HG02973 (cell line): ENCODE data around the gene SEC62.
A peak's percentile ranks its signal among the peaks of the same experiment; 100 is the strongest.

Experiments
- ATAC-seq: cut with Tn5 transposase; IDR thresholded peaks from one replicate; pipeline ENCODE4 v1.9.1; 2021; ENCODE audit warnings: moderate library complexity; ENCODE audit not compliant: unreplicated experiment

SEC62 gene, protein sequence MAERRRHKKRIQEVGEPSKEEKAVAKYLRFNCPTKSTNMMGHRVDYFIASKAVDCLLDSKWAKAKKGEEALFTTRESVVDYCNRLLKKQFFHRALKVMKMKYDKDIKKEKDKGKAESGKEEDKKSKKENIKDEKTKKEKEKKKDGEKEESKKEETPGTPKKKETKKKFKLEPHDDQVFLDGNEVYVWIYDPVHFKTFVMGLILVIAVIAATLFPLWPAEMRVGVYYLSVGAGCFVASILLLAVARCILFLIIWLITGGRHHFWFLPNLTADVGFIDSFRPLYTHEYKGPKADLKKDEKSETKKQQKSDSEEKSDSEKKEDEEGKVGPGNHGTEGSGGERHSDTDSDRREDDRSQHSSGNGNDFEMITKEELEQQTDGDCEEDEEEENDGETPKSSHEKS

DNA sequence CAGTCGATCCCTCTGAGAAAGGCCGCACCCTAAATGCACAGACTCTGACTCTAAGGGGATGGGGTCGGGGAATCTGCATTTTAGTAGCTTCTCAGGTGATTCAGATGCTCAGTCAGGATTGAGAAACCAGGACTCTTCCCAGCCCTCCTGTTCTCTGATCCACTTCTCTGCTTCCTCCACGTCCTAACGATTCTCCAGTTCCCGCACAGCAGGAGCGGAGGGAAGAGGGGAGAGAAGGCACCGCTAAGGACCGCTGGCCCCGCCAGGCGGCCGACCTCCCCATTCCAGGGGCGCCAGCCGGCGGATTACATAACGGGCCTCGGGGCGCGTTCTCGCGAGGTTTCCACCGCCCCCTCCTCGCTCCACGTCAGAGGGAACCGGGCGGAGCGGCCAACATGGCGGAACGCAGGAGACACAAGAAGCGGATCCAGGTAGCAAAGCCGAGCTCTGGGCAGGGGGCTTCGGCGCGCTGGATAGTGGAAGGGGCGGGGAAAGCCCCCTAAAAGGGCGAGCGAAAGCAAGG is at the start of gene SEC62:
SEC62 (plus strand) TSS at position 380 of the 523 bp plus-strand sequence; CDS start at position 396, 16 bp downstream.
- peak; percentile 90 for ATAC-seq

DNA sequence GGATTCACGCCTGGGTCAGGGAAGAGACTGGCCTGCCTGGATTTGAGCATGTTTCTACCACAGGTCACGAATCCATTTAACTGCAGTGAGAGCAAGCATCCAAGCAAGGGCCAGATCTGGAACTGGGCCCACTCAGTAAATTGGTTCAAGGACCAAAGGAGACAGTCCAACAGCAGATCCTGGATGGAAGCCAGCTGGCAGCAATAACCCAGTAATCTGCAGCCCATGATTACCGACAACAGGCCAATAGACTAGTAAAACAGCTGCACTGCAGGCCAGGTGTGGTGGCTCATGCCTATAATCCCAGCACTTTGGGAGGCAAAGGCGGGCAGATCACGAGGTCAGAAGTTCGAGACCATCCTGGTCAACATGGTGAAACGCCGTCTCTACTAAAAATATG is 43.4 kb upstream of the SEC62 start:
- no peak for ATAC-seq

DNA sequence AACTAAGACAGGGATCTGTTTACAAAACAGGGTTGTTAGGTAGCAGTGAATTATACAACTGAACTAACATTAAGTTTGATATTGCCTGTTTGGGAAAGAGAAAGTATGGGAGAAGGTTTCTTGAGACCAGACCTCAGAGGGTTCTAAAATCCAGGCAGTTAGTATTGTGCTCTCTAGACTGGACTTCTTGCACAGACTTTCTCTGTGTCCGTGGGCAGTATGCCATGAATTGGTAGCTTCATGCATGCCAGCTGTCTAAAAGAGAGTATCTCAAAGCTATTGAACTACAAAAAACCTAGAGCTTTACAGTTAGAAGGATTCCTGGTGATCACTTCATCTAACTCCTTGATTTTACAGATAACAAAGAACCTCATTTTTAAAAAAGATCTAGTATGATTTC is 42.8 kb upstream of the SEC62 start:
- no peak for ATAC-seq

DNA sequence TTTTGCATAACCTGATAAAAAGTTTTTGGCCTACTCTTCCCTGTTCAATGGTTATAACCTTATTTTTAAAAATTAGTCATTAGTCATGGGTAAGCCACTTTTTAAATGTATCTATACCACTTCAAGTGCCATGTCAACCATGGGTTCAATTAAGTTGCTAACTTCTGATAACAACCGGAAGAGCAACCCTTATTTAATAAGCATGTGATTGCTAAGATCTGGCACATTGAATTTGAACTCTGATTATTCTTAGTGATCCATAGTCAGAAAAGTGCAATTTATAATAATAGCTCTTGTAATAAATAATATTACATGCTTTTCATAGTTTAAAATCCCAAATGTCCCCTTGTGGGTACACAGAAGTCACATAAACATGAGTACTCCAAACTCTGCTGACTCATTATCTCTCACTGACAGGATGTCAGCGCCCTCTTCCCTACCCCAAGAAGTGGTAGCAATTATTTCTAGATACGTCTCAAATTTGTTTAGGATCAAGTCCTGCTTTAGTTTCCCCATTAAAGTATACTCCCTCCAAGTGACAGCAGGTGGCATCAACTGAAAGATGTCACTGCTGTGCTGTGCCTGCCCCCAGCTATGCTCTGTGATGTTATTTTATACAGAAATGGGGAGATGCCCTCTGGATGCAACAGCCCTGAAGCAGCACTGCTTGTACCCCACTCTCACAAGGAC is 36.6 kb upstream of the SEC62 start:
- ATAC-seq: no peak

DNA sequence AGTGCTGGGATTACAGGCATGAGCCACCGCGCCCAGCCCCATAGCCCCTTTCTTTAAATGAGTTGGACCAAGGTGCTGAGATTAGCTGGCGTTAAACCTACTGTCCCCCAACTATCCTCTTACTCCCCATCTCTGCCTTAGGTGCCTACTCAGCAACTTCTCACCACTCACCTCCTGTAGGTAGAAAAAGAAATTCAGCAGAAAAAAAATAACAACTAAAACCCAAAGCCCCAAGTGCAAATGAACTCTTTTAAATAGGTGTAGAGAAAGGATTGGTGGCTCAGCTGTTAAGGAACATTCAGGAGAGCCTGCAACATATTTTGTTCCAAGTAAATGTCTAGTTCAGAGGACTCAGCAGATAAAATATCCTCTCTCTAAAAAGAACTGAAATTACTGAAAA is 35.8 kb upstream of the SEC62 start:
- ATAC-seq: no peak

DNA sequence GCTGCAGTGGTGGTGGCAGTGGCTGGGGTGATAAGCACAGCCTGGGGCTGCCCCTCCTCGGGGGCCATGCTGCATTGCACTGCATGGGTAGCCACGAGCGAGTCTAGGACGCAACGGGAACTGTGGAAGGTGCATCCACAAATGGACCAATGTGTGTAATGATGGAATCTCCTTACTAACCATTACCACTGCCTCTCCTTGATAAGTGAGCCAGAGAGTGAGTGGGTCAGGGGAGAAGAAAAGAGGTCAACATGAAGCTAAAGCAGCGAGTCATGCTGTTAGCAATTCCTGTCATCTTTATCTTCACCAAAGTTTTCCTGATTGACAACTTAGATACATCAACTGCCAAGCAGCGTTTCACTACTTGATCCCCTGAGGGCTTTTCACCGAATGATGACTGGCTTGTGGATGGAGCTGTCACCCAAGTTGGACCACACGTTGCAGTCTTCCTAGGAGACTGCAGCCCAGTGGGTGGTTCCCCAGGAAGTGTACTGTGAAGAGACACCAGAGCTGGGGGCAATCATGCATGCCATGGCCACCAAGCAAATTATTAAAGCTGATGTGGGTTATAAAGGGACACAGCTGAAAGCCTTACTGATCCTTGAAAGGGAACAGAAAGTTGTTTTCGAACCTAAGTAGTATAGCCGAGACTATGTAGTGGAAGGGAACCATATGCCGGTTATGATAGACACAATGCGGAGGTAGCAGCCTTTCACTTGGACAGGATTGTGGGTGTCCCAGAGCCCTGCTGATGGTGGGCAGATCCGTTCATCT is 34.7 kb upstream of the SEC62 start:
- ATAC-seq: peak; percentile 93

DNA sequence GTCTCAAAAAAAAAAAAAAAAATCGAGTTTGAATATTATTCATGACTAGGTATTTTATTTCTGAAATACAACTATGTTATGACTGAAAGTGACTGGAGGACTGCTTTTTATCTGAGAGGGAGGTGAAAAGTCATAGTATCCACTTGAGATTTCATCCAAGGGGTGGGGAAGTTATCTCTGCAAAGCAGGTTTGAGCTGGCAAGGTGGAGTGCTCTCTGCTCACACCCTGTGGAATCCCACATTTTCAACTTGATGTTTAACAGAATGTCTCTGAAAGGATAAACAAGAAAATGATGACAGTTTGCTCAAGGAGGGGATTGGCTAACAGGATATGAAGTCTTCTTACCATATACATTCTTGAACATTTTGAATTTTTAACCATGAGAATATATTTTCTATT is 27.3 kb upstream of the SEC62 start:
- ATAC-seq: no peak

DNA sequence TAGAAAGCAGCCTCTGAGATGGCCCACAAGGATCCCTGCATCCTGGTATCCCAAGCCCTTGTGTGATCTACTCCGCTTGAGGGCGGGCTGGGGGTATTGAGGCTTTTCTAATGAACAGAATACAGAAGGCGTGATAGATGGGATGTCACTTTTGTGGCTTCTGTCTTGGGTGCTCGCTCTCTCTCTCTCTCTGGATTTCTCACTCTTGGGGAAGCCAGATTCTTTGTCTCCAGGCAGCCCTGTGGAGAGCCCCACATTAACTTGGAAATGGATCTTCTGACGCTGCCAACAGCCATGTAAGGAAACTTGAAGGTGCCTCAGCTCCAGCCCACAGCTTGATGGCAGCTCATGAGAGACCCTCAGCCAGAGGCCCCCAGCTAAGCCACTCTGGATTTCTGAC is 26.9 kb upstream of the SEC62 start:
- ATAC-seq: no peak

DNA sequence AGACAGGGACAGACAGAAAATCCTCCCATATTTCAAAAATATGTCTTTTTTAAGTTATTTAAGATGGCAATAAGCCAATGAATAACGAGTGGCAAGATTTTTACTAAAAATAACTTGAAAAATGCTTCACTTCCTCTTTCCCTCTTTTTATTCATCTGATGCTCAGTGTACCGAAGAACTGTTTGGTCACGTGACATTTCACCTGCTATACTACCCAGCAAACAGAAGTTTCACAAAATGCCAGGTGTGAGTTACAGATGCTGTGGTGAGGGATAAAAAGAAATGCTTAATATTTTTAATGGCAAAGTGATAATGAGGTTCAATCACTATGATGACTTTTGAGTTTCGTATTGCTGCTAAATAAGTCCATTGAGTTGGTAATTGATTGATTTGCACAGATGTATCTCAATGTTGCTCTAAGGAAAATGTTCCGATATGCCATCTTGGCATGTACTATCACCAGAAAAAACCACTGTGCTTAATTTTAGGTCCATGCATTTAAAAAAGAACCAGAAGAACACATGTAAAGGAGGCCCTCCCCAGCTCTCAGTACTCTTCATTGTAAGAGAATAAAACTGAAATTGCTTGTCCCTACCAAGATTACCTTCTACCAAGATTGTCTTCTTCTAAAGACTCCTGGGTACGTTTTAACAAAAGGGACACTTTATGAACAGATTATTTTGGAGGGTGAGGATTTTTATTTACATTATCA is 26.0 kb upstream of the SEC62 start:
- ATAC-seq: peak; percentile 69

DNA sequence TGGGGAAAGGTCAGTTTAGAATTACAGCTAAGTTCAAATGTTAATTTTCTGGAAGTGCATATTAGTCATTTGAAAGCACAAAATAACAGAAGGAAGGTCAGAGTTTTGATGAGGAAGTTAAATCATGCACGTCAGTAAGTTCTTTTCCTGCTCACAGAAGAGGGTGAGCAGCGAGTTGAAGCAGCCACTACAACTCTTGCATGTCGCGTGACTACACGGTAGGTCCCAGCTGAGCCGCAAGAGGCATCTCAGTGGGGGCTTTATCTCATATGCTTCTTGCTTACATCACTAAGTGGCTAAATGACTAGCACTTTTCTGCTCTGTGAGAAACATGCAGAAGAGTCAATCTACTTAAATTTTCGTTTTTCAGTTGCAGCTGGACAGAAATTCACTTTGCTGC is 21.3 kb upstream of the SEC62 start:
- peak; percentile 92 for ATAC-seq

DNA sequence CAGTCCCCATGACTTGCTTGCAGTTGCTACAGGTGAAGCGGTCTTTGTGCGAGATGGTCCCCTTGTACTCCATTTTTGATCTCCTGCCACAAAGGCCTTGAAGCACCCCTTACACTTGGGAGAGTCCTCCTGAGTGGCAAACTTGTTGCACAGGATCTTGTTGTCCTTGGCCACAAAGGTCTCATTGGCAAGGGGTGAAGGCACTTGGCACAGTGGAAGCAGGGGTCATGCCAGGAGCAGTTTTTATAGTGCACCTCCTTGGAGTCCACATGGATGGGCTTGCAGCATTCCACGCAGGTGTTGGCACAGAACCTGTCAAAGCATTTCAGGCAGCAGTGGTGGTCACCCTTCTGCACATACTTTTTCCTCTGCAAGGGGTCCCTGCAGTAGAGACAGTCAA is 20.3 kb upstream of the SEC62 start:
- no peak for ATAC-seq

DNA sequence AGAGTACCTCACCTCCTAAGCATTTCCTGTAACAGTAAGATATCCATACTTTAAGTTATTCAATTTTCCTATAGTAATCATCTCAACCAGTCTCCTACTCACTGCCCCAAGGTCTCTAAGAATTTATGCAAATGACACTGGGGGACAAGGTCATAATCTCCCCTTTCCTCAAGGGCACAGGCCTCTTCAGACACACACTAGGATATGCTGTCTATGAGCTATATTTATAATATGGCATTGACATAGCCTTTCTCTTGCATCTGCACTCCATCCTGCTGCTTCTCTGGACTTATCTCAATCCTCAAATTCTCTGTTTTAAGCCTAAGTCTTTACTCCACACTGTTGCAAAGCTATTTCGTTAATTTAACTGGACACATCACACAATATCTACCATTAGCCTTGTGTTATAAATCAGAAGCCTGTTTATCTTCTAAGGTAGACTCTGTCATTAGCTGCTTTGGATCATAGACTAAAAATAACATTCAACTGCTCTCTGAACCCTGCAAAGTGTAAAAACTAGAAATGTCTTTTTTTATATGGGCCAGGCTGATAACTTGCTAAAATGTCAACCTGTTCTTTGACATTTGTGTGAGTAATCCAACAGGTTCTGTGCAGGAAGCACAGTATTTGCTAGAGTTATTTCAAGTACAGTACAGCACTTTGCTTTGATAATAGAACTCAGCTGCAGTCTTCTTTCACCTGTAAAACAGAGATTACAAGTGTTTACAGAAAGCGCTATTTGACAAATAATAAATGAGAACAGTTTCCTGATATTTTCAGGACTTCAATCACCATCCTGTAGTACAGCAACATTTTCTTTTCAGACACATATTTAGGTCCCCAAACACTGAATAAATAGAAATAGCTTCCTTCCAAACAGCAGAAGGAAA is 17.8 kb upstream of the SEC62 start:
- no peak for ATAC-seq

DNA sequence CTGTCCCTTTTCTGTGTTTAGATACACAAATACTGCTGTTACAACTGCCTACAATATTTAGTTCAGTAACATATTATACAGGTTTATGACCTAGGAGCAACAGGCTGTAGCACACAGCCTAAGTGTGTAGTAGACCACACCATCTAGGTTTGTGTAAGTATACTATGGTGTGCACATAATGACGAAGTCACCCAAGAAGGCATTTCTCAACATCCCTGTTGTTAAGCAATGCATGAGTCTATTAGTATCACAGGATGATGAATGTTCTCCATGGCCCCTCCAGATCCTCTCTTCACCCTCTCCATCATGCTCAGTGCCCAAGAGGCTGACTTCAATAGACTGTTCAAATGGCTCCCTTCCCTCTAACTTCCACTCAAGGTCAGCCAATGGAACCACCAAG is 14.6 kb upstream of the SEC62 start:
- no peak for ATAC-seq

DNA sequence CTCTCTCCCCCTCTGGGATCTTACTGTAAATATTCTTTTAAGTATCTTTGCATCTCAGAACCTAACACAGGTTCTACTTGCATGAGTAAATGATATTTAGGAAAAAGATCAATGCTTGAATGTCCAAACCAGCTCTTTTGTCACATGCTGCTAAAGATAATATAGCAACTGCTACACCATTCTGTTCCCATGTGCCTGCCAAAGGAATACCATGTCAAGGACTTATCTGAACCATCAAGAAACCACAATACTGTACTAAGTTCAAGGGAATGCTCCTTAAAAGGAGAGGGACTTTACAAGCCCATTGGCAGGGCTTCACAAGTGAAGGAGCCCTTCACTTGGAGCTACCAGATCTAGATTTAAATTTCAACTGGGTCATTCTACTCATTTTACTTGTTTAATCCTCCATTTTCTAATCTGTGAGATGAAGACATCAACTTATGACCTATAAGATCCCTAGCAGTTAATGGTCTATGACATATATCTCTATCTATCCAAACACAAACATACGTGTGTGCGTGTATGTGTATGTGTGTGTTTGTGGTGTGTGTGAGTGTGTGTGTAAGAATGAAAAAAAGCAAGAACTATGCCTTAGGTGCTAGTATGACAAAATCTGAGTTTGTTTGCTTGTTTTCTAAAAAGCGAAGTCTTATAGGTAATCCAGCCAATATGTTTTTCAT is 13.0 kb upstream of the SEC62 start:
- peak; percentile 31 for ATAC-seq

DNA sequence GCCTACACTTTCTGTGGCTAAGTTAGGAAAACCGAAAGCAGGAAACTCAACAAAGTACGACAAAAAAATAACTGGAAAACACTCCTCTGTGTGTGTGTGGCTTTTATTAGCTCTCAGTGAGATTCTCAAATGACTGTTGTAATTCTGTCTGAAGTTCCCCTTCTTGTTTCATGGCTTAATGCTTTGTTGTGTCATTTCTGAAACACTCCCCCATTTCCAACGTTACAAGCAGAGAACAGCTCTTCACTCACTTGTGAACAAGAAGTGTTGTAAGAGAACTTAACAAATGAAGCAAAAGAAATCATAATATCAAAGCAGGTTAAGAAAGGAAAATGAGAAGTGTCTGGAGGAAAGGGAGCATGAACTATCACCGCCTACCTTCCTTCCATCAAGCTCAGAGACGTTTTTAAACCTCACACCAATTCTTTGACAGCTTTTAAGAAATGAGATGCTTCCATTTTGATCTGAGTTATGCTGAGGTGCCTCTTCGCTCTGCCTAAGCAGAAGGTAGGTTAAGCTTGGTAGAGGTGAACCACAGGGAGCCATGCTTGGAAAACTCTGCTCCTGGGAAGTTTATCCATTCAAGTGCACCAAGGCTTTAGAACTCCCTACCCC is 12.4 kb upstream of the SEC62 start:
- peak; percentile 94 for ATAC-seq

DNA sequence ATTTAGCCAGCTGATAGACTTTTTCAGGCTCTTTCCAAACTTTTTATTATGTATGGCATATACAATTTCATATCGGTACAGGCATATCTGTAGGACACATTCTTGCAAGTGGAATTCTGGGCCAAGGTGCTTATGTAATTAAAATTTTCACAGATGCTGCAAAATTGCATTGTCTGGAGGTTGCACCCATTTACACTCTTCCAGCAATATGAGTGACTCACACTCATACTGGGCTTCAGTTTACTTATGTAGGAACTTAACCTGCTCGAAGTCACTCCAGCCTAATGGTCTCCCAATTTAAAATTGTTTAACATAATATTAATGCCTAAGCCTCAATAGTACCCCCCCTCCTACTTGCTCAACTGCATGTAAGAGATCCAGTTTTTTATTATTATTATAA is 11.2 kb upstream of the SEC62 start:
- ATAC-seq: no peak

DNA sequence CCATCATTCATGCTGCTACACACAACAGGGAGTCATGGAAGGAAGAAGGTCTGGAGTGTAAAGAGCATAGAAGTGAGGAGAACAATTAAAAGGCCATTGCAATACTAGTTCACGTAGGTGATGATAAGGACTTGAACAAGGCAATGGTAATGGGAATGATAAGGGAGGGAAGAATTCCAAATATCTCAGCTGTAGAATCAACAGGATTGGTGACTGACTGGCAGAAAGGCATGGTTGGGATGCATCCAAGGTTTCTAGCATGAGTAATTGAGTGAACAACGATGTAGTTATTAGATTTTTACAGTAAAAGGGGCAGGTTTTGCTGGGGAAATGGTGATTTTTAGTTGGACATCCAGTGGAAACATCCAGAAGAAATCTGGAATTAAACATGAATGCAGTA is 2.4 kb upstream of the SEC62 start:
- ATAC-seq: no peak

DNA sequence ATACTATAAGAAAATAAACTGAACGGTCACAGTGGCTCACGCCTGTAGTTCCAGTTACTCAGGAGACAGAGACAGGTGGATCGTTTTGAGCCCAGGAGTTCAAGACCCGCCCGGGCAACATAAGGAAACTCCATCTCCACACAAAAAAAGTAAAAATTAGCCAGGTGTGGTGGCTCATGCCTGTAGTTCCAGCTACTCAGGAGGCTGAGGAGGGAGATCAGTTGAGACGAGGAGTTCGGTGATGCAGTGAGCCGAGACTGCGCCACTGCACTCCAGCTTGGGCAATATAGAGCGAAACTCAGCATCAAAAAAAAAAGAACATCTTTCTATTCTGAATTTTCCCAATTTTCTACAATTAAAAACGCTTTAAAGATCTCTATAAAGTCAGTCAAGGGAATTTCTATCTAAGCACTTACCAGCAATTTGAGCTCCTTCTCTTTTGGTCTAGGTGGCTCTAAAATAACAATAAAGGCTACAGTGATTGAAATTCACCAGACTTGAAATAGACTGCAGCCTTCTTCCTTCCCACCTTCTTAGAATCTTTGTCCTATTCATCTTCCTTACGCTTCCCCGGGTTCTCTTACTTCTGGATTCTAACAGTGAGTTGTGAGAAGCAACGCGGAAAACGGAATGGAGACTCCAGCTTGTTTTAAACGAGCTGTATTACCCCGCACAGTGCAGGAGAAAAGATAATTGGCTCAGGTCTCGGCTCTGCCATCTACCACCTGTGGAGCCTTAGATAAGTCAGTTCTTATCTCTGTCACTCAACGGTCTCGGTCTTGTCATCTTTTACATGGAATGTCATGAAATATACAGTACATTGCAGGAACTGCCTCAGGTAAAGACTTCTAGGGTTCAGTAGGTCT is 812 bp upstream of the SEC62 start:
- ATAC-seq: peak; percentile 17
